K562 (cell line): ENCODE results near the gene RREB1. TPM values are rescaled to one million over a fixed set of nuclear protein-coding genes. Genes with fewer than 3 reads are reported as not detected.

Experiments used
- ARID4B ChIP-seq: sonication (generic); formaldehyde crosslinking; IDR thresholded peaks from 2 replicates; pipeline ENCODE4 v1.8.0; 2022; ENCODE audit warnings: mild to moderate bottlenecking, missing genetic modification reagents
- BCL6 ChIP-seq: fragments of 250-450 bp; sonication (Bioruptor Pico); IDR thresholded peaks from 2 replicates; pipeline ENCODE4 v1.4.0; 2020
- CBFA2T2 ChIP-seq: fragments of 450-650 bp; conservative IDR thresholded peaks from 2 replicates; pipeline ENCODE4 v1.6.1; 2017; ENCODE audit warnings: mild to moderate bottlenecking
- FOXP4 ChIP-seq: sonication (generic); formaldehyde crosslinking; IDR thresholded peaks from 2 replicates; pipeline ENCODE4 v1.8.0; 2022; ENCODE audit warnings: mild to moderate bottlenecking, missing genetic modification reagents, borderline replicate concordance
- HNRNPUL1 ChIP-seq: fragments of 200-400 bp; formaldehyde crosslinking; IDR thresholded peaks from 2 replicates; pipeline ENCODE4 v1.6.1; 2017; ENCODE audit warnings: low read length
- JUNB ChIP-seq: fragments of 450-650 bp; formaldehyde crosslinking; conservative IDR thresholded peaks from 2 replicates; pipeline ENCODE4 v1.4.0; 2020; ENCODE audit warnings: mild to moderate bottlenecking
- LEF1 ChIP-seq: fragments of 450-650 bp; IDR thresholded peaks from 2 replicates; pipeline ENCODE4 v1.6.1; 2016; ENCODE audit warnings: mild to moderate bottlenecking
- MAX ChIP-seq: sonication (generic); formaldehyde crosslinking; IDR thresholded peaks from 2 replicates; pipeline ENCODE4 v1.9.0; 2022; ENCODE audit warnings: mild to moderate bottlenecking, missing genetic modification reagents
- NONO ChIP-seq, 2 experiments: fragments of 200-400 bp in 1 of 2; fragments of 450-650 bp in 1 of 2; formaldehyde crosslinking in 1 of 2; IDR thresholded peaks; 2 replicates each; pipeline ENCODE4 v1.6.1; 2017; ENCODE audit warnings: low read depth in 2 of 2, mild to moderate bottlenecking in 2 of 2, moderate library complexity in 2 of 2, low read length in 1 of 2
- TSHZ1 ChIP-seq: fragments of 250-450 bp; sonication (Bioruptor Pico); IDR thresholded peaks from 2 replicates; pipeline ENCODE4 v1.4.0; 2020; ENCODE audit warnings: mild to moderate bottlenecking, moderate library complexity
- USF2 ChIP-seq: sonication (generic); formaldehyde crosslinking; IDR thresholded peaks from 2 replicates; pipeline ENCODE4 v1.5.0; 2020; ENCODE audit warnings: missing genetic modification reagents
- ZNF354B ChIP-seq: fragments of 250-450 bp; sonication (Bioruptor Pico); IDR thresholded peaks from 2 replicates; pipeline ENCODE4 v1.4.0; 2020
- ZNF639 ChIP-seq, 2 experiments: fragments of 200-800 bp in 1 of 2; sonication (Bioruptor generic) in 1 of 2; sonication (generic) in 1 of 2; formaldehyde crosslinking in 1 of 2; IDR thresholded peaks in 1 of 2; conservative IDR thresholded peaks in 1 of 2; 2 replicates each; pipeline versions ENCODE4 v1.5.0 to v1.6.1; 2016 to 2020; ENCODE audit warnings: missing compliant biosample characterization in 1 of 2, missing genetic modification characterization in 1 of 2, missing genetic modification reagents in 1 of 2
- polyA plus RNA-seq, 8 experiments: library from polyadenylated mRNA; depleted of rRNA in 4 of 8; stranded (reverse) in 5 of 8; unstranded in 3 of 8; fragments of >200 nt; fragmentation: Nextera tagmentation in 2 of 8; fragmentation: Illumina TruSeq in 1 of 8; extraction: Ambion mirVana in 2 of 8; extraction: Trizol in 1 of 8; gene quantifications; 2 replicates each; pipeline versions ENCODE4 v1.2.1 to v1.2.3, GENCODE V29; 2011 to 2014; ENCODE audit warnings: inconsistent platforms in 1 of 8, missing spikeins in 1 of 8
- total RNA-seq, 7 experiments: library from RNA; depleted of rRNA in 6 of 7; stranded (reverse); fragments of >200 nt in 6 of 7; fragmentation: Illumina TruSeq in 2 of 7; extraction: Trizol in 2 of 7; gene quantifications; 2 replicates each; pipeline versions ENCODE4 v1.2.1 to v1.2.3, GENCODE V29; 2011 to 2021; ENCODE audit warnings: low replicate concordance in 1 of 7

The RREB1 gene
- total and polyA plus RNA-seq, 9 of the 15 experiments (the other 6 are each of a cell fraction or from before 2014, with no cell fraction given), result 3.3 to 64.2 (median 19.3) TPM

GRCh38 chr6:7219310-7219709, 111.5 kb downstream of the RREB1 start (continued):
- TF ChIP-seq USF2 (CRISPR knock-in tag), result peak; percentile 28
- no peak for TF ChIP-seq HNRNPUL1
- TF ChIP-seq LEF1, result no peak
- no peak for TF ChIP-seq ARID4B (CRISPR knock-in tag)
- TF ChIP-seq TSHZ1, result no peak
- TF ChIP-seq JUNB (CRISPR knock-in tag), result no peak
- TF ChIP-seq ZNF639 (CRISPR knock-in tag; conservative IDR thresholded peaks at IDR 0.05 in 1 of 2, IDR thresholded peaks at IDR 0.05 in 1 of 2), result no peak
- 0 out of 2 replicates have a peak, but pooled peaks have one; percentile 5 for TF ChIP-seq CBFA2T2
- no peak for TF ChIP-seq BCL6 (CRISPR knock-in tag)
- TF ChIP-seq NONO (IDR thresholded peaks at IDR 0.05; ENCODE audit: low read depth in 2 of 2, low read length in 1 of 2), result no peak
- TF ChIP-seq MAX, result peak; percentile 90
- TF ChIP-seq FOXP4 (CRISPR knock-in tag), result no peak
- no peak for TF ChIP-seq ZNF354B
